Gastroesophageal sphincter (tissue), 3 donors: Measurements from ENCODE around the gene IGSF1.

ENCODE experiments used
- EP300 ChIP-seq: sonication (generic); formaldehyde crosslinking; IDR thresholded peaks from one replicate; pipeline ENCODE4 v1.6.1; 2017; ENCODE audit warnings: antibody characterized with exemption, mild to moderate bottlenecking
- POLR2A ChIP-seq, 2 donors: fragments of 450-650 bp; IDR thresholded peaks; one replicate each; pipeline ENCODE4 v1.6.1; 2017; ENCODE audit warnings: antibody characterized with exemption in 2 of 2, mild to moderate bottlenecking in 2 of 2, moderate library complexity in 1 of 2
- POLR2AphosphoS5 ChIP-seq: sonication (generic); formaldehyde crosslinking; IDR thresholded peaks from one replicate; pipeline ENCODE4 v1.6.1; 2017; ENCODE audit warnings: antibody characterized with exemption
- TF ChIP-seq, protein P1 (sequence below), 4 experiments: fragments of 200-600 bp in 2 of 4; fragments of 450-650 bp in 2 of 4; sonication (generic) in 1 of 4; IDR thresholded peaks; one replicate each; pipeline ENCODE4 v1.5.1; 2017 to 2019; ENCODE audit warnings: antibody characterized with exemption in 4 of 4, mild to moderate bottlenecking in 2 of 4, moderate library complexity in 2 of 4

DNA sequence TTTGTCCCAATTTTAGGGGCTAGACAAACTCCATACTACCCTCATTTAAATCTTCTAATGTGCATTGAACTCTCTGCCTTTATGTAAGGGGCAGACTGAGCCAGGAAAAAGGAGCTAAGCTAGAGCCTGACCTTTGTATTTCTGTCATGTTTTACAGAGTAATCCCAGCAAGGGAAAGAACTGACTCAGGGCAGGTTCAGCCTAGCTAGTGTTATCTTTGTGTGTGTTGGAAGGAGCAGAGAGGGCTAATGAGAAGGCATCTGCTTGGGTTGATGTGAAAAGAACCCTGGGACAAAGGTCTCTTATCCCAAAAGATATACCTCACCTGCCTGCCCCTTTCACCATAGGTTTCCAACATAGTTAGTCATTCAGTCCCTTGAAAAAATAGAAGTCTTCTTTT, 31.7 kb downstream of the IGSF1 start:
- TF ChIP-seq POLR2AphosphoS5 (no peak), POLR2A (IDR thresholded peaks at IDR 0.05) (no peak), EP300 (no peak)
- TF ChIP-seq, protein P1, sequence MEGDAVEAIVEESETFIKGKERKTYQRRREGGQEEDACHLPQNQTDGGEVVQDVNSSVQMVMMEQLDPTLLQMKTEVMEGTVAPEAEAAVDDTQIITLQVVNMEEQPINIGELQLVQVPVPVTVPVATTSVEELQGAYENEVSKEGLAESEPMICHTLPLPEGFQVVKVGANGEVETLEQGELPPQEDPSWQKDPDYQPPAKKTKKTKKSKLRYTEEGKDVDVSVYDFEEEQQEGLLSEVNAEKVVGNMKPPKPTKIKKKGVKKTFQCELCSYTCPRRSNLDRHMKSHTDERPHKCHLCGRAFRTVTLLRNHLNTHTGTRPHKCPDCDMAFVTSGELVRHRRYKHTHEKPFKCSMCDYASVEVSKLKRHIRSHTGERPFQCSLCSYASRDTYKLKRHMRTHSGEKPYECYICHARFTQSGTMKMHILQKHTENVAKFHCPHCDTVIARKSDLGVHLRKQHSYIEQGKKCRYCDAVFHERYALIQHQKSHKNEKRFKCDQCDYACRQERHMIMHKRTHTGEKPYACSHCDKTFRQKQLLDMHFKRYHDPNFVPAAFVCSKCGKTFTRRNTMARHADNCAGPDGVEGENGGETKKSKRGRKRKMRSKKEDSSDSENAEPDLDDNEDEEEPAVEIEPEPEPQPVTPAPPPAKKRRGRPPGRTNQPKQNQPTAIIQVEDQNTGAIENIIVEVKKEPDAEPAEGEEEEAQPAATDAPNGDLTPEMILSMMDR (IDR thresholded peaks at IDR 0.05) = no peak
